Bronchial epithelial cell (primary cell): ENCODE measurements around the gene IL1RL2. TPM values are rescaled to one million over a fixed set of nuclear protein-coding genes. Genes with fewer than 3 reads are reported as not detected.
A peak's percentile ranks its signal among the peaks of the same experiment; 100 is the strongest.

Source experiments
- DNase-seq: peaks from one replicate; pipeline ENCODE4 v3.0.0-alpha.2; 2010; ENCODE audit warnings: low read depth
- FAIRE-seq: peaks from 2 replicates; lab custom pipeline; 2011; peaks lifted over from hg19 to GRCh38; lab: Jason Lieb, UNC
- H3K27me3 ChIP-seq: 2 replicates; pipeline ENCODE4 v1.5.1; 2011; ENCODE audit warnings: low read length; ENCODE audit not compliant: control insufficient read depth, insufficient read depth
- H3K36me3 ChIP-seq: 2 replicates; pipeline ENCODE4 v1.5.1; 2011; ENCODE audit warnings: low read length; ENCODE audit not compliant: control insufficient read depth, insufficient read depth
- H3K4me3 ChIP-seq: 2 replicates; pipeline ENCODE4 v1.5.1; 2011; ENCODE audit warnings: mild to moderate bottlenecking, low read depth, low read length, control low read depth
- CTCF ChIP-seq: IDR thresholded peaks from 2 replicates; pipeline ENCODE4 v1.5.1; 2011; ENCODE audit warnings: mild to moderate bottlenecking, moderate library complexity, low read length, control low read depth, inconsistent platforms; ENCODE audit not compliant: insufficient read depth, severe bottlenecking
- total RNA-seq: library from RNA; depleted of rRNA; stranded (reverse); fragments of >200 nt; gene quantifications from 2 replicates; pipeline ENCODE4 v1.2.1, GENCODE V29; 2014

Gene IL1RL2
- total RNA-seq, 1 donor from 2014 or later: 1.8 TPM

- Histone ChIP-seq H3K4me3 (no peak overlapping the region), H3K36me3 (no peaks in the 10 kb centered on the region), H3K27me3 (no peaks in the 10 kb centered on the region)
- no peak for TF ChIP-seq CTCF
- DNase-seq: no peak
- no peak for FAIRE-seq
These were observed 69.5 kb downstream of the IL1RL2 start for GRCh38 chr2:102256276-102256675.

GRCh38 chr2:102256874-102257462, 70.1 kb downstream of the IL1RL2 start:
- FAIRE-seq (no peak), DNase-seq (no peak)
- H3K27me3 ChIP-seq: no peaks in the 10 kb centered on the region
- TF ChIP-seq CTCF: no peak
- no peaks in the 10 kb centered on the region for H3K36me3 ChIP-seq
- H3K4me3 ChIP-seq: no peak overlapping the region

- TF ChIP-seq CTCF: no peak
- DNase-seq (no peak), FAIRE-seq (no peak)
- Histone ChIP-seq H3K4me3 (no peak overlapping the region), H3K36me3 (no peaks in the 10 kb centered on the region), H3K27me3 (no peaks in the 10 kb centered on the region)
These were observed 71.2 kb downstream of the IL1RL2 start for GRCh38 chr2:102258025-102258385.

DNA sequence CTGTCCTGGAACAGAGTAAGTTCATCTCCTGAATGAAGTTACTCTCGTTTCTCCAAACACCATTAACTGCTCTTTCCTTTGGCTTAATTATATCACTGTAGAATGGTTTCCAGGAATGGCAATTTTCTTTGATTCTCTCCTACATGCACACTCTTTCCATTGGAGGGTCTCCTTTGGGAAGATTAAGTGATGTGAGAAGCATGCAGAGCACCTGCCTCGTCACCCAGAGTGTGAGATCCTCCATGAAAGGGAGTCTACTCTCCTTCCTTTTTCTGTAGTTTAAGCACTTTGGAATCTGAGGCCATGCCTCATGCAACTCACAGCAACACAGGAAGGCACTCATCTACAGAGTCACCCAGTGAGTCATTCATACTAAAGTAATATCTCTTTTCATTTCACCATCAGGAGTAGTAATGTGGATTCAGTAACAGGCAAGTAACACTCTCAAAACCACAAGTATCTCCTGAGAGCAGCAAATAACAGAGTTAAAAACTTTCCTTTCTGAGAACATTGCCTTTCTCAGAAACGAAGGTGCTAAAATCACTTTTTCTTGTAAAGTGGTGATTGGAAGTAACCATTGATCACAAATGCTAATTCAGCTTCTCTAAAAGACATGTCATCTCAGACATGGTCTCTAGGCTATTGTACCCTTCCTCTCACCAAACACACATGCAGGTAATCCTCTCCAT, 71.7 kb downstream of the IL1RL2 start:
- FAIRE-seq: peak; percentile 96
- TF ChIP-seq CTCF: no peak
- no peaks in the 10 kb centered on the region for H3K36me3 ChIP-seq
- H3K27me3 ChIP-seq: no peaks in the 10 kb centered on the region
- peak; percentile 96 for DNase-seq
- no peak overlapping the region for H3K4me3 ChIP-seq

GRCh38 chr2:102261467-102262135, 74.8 kb downstream of the IL1RL2 start:
- Histone ChIP-seq H3K36me3 (no peaks in the 10 kb centered on the region), H3K27me3 (no peaks in the 10 kb centered on the region), H3K4me3 (no peak overlapping the region)
- FAIRE-seq (peak; percentile 62), DNase-seq (peak; percentile 60)
- TF ChIP-seq CTCF: no peak
